GM23338 (cell line): ENCODE measurements around the gene KIAA0753. TPM values are rescaled to one million over a fixed set of nuclear protein-coding genes. Genes with fewer than 3 reads are reported as not detected.

Source experiments
- EZH2 ChIP-seq: fragments of 200-600 bp; sonication (generic); IDR thresholded peaks from one replicate; pipeline ENCODE4 v1.8.0; 2017; ENCODE audit warnings: antibody characterized with exemption, mild to moderate bottlenecking, low read depth; ENCODE audit not compliant: unreplicated experiment
- EZH2phosphoT487 ChIP-seq: fragments of 200-600 bp; sonication (generic); IDR thresholded peaks from one replicate; pipeline ENCODE4 v1.8.1; 2018; ENCODE audit warnings: antibody characterized with exemption; ENCODE audit not compliant: unreplicated experiment
- JUNB ChIP-seq: IDR thresholded peaks from one replicate; pipeline ENCODE4 v1.6.1; 2016; ENCODE audit warnings: antibody characterized with exemption; ENCODE audit not compliant: unreplicated experiment
- NANOG ChIP-seq: IDR thresholded peaks from 2 replicates; pipeline ENCODE4 v1.6.1; 2016; ENCODE audit warnings: antibody characterized with exemption, borderline replicate concordance
- STAT1 ChIP-seq: IDR thresholded peaks from one replicate; pipeline ENCODE4 v1.6.1; 2016; ENCODE audit warnings: antibody characterized with exemption; ENCODE audit not compliant: unreplicated experiment
- ZNF114 ChIP-seq: fragments of 250-450 bp; sonication (Bioruptor Pico); IDR thresholded peaks from 2 replicates; pipeline ENCODE4 v1.5.0; 2020; ENCODE audit warnings: mild to moderate bottlenecking, moderate library complexity
- ZNF331 ChIP-seq: fragments of 250-450 bp; sonication (Bioruptor Pico); IDR thresholded peaks from 2 replicates; pipeline ENCODE4 v1.5.0; 2020; ENCODE audit warnings: low read depth, mild to moderate bottlenecking, moderate library complexity
- polyA plus RNA-seq: library from polyadenylated mRNA; unstranded; fragments of >200 nt; fragmentation: Nextera tagmentation; extraction: Ambion mirVana; gene quantifications from 2 replicates; pipeline ENCODE4 v1.2.1, GENCODE V29; 2016
- total RNA-seq: library from RNA; depleted of rRNA; stranded (reverse); fragments of >200 nt; shearing (Covaris generic); gene quantifications from 2 replicates; pipeline ENCODE4 v1.2.3, GENCODE V29; 2014
- TF ChIP-seq, protein P1 (sequence below): fragments of 250-450 bp; sonication (Bioruptor Pico); IDR thresholded peaks from 2 replicates; pipeline ENCODE4 v1.5.0; 2020; ENCODE audit warnings: mild to moderate bottlenecking, moderate library complexity
- TF ChIP-seq, protein P2 (sequence below): IDR thresholded peaks from one replicate; pipeline ENCODE4 v1.6.1; 2018; ENCODE audit warnings: antibody characterized with exemption; ENCODE audit not compliant: unreplicated experiment
- TF ChIP-seq, protein P3 (sequence below), 2 experiments: fragments of 200-600 bp in 1 of 2; sonication (generic) in 1 of 2; conservative IDR thresholded peaks; 2 replicates each; pipeline versions ENCODE4 v1.5.1 to v1.6.1; 2016 to 2017; ENCODE audit warnings: antibody characterized with exemption in 2 of 2, low read depth in 2 of 2, mild to moderate bottlenecking in 2 of 2, moderate library complexity in 1 of 2

The KIAA0753 gene
- total and polyA plus RNA-seq, 2 experiments from 2014 or later: 6.0 to 27.8 TPM

DNA sequence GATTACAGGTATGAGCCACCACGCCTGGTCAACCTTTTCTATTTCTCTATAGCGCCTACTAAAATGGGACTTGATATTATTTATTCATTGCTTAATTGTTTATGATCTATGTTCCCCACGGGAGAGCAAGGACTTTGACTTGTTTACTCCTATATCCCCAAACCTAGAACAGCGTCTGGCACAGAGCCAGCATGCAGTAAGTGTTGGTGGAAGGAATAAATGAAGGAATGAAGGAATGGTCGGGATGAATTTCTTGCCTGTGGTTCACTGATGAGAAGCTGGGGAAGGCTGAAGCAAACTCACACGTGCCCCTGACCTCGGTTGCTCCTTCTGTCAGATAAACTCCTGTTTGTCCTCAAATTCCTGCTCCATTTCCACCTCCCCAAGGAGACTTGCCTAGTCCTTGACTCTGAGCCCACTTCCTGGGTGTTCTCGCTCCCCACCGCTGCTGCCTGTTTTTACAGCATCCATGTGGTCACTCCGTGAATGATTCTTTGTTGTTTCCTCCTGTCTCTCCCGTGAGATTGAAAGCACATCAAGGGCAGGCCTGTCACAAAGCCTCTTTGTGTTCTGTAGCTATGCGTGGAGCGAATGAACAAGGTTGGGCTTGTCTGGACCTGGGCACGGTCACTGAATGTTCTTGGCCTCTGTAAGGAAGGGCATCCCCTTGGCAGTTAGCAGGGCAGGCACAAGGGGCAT, 28.4 kb upstream of the KIAA0753 start (continued):
- TF ChIP-seq, protein P1, sequence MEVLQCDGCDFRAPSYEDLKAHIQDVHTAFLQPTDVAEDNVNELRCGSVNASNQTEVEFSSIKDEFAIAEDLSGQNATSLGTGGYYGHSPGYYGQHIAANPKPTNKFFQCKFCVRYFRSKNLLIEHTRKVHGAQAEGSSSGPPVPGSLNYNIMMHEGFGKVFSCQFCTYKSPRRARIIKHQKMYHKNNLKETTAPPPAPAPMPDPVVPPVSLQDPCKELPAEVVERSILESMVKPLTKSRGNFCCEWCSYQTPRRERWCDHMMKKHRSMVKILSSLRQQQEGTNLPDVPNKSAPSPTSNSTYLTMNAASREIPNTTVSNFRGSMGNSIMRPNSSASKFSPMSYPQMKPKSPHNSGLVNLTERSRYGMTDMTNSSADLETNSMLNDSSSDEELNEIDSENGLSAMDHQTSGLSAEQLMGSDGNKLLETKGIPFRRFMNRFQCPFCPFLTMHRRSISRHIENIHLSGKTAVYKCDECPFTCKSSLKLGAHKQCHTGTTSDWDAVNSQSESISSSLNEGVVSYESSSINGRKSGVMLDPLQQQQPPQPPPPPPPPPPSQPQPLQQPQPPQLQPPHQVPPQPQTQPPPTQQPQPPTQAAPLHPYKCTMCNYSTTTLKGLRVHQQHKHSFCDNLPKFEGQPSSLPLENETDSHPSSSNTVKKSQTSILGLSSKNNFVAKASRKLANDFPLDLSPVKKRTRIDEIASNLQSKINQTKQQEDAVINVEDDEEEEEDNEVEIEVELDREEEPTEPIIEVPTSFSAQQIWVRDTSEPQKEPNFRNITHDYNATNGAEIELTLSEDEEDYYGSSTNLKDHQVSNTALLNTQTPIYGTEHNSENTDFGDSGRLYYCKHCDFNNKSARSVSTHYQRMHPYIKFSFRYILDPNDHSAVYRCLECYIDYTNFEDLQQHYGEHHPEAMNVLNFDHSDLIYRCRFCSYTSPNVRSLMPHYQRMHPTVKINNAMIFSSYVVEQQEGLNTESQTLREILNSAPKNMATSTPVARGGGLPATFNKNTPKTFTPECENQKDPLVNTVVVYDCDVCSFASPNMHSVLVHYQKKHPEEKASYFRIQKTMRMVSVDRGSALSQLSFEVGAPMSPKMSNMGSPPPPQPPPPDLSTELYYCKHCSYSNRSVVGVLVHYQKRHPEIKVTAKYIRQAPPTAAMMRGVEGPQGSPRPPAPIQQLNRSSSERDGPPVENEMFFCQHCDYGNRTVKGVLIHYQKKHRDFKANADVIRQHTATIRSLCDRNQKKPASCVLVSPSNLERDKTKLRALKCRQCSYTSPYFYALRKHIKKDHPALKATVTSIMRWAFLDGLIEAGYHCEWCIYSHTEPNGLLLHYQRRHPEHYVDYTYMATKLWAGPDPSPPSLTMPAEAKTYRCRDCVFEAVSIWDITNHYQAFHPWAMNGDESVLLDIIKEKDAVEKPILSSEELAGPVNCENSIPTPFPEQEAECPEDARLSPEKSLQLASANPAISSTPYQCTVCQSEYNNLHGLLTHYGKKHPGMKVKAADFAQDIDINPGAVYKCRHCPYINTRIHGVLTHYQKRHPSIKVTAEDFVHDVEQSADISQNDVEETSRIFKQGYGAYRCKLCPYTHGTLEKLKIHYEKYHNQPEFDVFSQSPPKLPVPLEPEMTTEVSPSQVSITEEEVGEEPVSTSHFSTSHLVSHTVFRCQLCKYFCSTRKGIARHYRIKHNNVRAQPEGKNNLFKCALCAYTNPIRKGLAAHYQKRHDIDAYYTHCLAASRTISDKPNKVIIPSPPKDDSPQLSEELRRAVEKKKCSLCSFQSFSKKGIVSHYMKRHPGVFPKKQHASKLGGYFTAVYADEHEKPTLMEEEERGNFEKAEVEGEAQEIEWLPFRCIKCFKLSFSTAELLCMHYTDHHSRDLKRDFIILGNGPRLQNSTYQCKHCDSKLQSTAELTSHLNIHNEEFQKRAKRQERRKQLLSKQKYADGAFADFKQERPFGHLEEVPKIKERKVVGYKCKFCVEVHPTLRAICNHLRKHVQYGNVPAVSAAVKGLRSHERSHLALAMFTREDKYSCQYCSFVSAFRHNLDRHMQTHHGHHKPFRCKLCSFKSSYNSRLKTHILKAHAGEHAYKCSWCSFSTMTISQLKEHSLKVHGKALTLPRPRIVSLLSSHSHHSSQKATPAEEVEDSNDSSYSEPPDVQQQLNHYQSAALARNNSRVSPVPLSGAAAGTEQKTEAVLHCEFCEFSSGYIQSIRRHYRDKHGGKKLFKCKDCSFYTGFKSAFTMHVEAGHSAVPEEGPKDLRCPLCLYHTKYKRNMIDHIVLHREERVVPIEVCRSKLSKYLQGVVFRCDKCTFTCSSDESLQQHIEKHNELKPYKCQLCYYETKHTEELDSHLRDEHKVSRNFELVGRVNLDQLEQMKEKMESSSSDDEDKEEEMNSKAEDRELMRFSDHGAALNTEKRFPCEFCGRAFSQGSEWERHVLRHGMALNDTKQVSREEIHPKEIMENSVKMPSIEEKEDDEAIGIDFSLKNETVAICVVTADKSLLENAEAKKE (CRISPR knock-in tag): no peak
- TF ChIP-seq ZNF114: no peak
- TF ChIP-seq, protein P2, sequence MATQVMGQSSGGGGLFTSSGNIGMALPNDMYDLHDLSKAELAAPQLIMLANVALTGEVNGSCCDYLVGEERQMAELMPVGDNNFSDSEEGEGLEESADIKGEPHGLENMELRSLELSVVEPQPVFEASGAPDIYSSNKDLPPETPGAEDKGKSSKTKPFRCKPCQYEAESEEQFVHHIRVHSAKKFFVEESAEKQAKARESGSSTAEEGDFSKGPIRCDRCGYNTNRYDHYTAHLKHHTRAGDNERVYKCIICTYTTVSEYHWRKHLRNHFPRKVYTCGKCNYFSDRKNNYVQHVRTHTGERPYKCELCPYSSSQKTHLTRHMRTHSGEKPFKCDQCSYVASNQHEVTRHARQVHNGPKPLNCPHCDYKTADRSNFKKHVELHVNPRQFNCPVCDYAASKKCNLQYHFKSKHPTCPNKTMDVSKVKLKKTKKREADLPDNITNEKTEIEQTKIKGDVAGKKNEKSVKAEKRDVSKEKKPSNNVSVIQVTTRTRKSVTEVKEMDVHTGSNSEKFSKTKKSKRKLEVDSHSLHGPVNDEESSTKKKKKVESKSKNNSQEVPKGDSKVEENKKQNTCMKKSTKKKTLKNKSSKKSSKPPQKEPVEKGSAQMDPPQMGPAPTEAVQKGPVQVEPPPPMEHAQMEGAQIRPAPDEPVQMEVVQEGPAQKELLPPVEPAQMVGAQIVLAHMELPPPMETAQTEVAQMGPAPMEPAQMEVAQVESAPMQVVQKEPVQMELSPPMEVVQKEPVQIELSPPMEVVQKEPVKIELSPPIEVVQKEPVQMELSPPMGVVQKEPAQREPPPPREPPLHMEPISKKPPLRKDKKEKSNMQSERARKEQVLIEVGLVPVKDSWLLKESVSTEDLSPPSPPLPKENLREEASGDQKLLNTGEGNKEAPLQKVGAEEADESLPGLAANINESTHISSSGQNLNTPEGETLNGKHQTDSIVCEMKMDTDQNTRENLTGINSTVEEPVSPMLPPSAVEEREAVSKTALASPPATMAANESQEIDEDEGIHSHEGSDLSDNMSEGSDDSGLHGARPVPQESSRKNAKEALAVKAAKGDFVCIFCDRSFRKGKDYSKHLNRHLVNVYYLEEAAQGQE: no peak
- no peak for TF ChIP-seq EZH2
- TF ChIP-seq JUNB: no peak
- no peak for TF ChIP-seq EZH2phosphoT487
- TF ChIP-seq NANOG: no peak
- TF ChIP-seq STAT1: no peak
- no peak for TF ChIP-seq ZNF331 (CRISPR knock-in tag)
- TF ChIP-seq, protein P3, sequence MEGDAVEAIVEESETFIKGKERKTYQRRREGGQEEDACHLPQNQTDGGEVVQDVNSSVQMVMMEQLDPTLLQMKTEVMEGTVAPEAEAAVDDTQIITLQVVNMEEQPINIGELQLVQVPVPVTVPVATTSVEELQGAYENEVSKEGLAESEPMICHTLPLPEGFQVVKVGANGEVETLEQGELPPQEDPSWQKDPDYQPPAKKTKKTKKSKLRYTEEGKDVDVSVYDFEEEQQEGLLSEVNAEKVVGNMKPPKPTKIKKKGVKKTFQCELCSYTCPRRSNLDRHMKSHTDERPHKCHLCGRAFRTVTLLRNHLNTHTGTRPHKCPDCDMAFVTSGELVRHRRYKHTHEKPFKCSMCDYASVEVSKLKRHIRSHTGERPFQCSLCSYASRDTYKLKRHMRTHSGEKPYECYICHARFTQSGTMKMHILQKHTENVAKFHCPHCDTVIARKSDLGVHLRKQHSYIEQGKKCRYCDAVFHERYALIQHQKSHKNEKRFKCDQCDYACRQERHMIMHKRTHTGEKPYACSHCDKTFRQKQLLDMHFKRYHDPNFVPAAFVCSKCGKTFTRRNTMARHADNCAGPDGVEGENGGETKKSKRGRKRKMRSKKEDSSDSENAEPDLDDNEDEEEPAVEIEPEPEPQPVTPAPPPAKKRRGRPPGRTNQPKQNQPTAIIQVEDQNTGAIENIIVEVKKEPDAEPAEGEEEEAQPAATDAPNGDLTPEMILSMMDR (conservative IDR thresholded peaks at IDR 0.05; ENCODE audit: low read depth in 2 of 2): no peak
